Activated CD4-positive, alpha-beta T cell treated with anti-CD3 and anti-CD28 coated beads, Interleukin-2, amount 50 U/mL, for 16 hours (primary cell): Measurements from ENCODE around the gene SALL4.
"Not testable (repeated sequence)": the region's sequence is repeated elsewhere in the genome, so short reads cannot be mapped to it uniquely, and the experiment has no call there.

Source experiments
- DNase-seq: peaks from one replicate; pipeline ENCODE4 v3.0.0-alpha.2; 2020

Gene SALL4

GRCh38 chr20:51763965-51764602, 38.2 kb downstream of the SALL4 start:
- no peak for DNase-seq

- no peak for DNase-seq
These were observed 41.3 kb downstream of the SALL4 start for GRCh38 chr20:51760905-51761546.

DNA sequence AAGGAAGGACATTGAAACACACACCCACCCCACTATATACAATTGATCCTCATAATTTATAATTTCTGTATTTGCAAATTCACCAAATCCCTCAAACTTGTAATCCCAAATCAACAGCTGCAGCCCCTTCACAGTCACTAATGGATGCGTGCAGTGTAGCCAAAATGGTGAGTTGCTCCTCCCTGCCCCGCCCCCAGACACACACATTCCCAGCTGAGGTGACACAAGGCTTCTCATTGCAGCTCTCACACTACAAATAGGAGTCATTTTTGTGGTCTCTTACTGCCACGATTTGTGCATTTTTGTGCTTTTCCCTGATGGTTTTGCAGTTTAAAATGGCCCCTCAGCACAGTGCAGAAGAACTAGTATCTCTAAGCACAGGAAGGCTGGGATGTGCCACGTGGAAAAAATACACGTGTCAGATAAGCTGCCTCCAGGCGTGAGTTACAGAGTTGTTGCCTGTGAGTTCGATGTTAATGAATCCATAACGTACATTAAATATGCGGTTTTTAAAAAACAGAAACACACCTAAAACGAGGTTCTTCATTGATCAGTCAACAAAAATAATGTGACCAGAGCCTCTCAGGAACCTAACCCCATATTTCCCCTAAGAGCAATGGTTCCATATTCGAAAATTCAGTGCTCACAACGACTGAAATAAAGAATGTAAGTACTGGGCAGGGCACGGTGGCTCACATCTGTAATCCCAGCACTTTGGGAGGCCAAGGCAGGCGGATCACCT, 42.4 kb downstream of the SALL4 start:
- no peak for DNase-seq

DNA sequence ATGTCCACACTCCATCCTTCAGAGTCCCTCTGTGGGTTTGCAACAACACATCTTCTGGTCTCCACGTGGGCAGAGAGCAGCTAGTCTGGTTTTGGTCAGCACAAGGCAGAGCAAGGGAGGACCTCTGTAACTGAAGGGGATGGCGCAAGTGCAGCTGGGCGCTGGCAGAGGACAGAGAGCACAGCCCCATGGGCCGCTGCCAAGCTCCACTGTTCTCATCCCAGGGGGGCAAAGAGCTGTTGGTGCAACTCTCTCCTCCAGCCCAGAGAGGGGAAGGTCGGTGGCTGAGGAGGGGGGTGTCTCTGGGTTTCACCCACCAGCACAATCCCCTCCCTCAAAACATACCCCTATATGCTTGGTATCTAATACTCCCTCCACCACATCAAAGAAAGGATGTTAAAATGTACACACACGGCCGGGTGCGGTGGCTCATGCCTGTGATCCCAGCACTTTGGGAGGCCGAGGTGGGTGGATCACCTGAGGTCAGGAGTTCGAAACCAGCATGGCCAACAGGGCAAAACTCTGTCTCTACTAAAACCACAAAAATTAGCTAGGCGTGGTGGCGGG, 43.3 kb downstream of the SALL4 start:
- no peak for DNase-seq

DNA sequence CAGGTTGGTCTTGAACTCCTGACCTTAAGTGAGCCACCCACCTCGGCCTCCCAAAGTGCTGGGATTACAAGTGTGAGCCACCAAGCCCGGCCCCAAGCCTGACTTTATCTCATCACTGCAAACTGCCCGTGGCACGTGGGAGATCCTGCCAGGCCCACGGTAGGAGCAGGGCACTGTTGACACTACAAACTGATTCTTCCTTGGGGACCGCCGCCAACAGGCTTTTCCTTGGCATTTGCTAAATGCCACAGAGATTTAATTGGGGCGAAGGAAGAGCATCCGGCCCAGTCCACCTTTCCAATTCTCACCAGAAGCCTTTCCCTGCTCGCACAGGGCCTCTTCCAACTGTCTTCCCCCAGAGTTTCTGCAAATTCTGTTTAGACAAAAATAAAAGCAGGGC, 45.1 kb downstream of the SALL4 start:
- DNase-seq = no peak

- DNase-seq = no peak
These were observed 45.7 kb downstream of the SALL4 start for GRCh38 chr20:51756653-51757052.

GRCh38 chr20:51753220-51753619, 49.1 kb downstream of the SALL4 start:
- DNase-seq = not testable (repeated sequence)

DNA sequence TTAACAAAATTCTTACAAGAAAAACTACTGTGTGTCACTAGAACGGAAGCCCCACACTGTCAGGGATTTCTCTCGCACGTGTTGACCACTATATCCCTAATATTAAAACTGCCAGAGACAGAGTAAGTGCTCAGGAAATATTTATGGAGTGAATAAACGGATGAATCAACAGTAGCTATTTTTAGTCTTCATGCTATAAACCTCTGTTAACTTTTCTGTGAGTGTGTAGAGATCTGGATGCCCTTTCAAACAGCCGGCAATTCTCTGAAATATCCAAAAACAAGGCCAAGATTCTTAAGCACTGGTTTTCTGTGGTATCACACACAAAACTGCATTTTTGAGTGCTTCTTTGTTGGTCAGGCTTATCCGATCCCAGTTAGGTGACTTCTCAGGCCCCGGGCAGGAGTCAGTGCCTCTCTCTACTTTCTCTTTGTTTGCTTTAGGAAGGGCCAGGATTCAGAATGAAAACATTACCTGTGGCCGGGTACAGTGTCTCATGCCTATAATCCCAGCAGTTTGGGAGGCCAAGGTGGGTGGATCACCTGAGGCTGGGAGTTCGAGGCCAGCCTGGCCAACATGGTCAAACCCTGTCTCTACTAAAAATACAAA, 49.9 kb downstream of the SALL4 start:
- no peak for DNase-seq

DNA sequence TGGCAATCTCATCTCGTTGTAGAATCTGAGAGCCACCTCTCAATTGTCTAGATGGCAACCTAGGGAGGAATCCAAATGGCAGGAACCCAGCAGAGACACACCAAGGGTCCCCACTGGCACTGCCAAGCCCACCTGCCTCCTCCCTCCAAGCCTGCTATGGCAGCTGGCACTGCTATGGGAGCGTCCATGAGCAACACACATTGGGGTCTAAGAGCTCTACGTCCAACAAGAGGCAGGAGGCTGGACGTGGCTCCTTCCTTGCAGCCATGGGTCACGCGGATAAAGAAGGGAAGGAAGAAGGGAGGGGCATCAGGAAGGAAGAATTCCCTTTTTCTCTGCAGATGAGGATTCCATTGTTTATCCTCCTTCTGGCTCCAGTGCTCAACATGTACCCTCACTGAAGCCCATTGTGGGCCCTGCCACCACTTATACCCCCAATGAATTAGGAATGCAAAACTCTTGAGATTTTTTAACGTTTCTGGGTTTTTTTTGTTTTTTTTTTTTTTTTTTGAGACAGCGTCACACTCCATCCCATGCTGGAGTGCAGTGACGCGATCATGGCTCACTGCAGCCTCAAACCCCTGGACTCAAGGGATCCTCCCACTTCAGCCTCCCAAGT, 51.4 kb downstream of the SALL4 start:
- DNase-seq = no peak

- peak; percentile 26 for DNase-seq
These were observed 52.1 kb downstream of the SALL4 start for GRCh38 chr20:51750037-51750769.

DNA sequence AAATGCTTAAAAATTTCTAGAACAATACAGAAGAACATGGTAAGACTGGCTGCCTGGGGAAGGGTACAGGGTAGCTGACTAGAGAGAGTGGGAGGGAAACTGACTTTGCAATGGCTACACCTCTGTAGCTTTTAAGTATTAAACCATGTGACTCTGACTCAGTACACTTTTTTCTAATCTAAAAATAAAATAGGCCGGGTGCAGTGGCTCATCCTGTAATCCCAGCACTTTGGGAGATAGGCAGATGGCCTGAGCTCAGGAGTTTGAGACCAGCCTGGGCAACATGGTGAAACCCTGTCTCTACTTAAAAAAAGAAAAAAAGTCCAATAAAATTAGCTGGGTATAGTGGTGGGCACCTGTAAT, 52.7 kb downstream of the SALL4 start:
- DNase-seq = no peak

GRCh38 chr20:51747182-51747911, 55.0 kb downstream of the SALL4 start:
- DNase-seq = no peak

DNA sequence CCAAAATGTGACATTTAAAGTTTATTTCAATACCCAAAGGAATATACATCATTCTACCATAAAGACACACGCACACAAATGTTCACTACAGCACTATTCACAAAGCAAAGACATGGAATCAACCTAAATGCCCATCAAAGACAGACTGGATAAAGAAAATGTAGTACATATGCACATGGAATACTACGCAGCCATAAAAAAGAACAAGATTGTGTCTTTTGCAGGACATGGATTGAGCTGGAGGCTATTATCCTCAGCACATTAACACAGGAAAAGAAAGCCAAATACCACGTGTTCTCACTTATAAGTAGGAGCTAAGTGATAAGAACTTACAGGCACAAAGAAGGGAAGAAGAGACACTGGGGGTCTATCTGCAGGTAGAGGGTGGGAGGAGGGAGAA, 56.5 kb downstream of the SALL4 start:
- DNase-seq = no peak

- no peak for DNase-seq
These were observed 61.5 kb downstream of the SALL4 start for GRCh38 chr20:51740838-51741237.

DNA sequence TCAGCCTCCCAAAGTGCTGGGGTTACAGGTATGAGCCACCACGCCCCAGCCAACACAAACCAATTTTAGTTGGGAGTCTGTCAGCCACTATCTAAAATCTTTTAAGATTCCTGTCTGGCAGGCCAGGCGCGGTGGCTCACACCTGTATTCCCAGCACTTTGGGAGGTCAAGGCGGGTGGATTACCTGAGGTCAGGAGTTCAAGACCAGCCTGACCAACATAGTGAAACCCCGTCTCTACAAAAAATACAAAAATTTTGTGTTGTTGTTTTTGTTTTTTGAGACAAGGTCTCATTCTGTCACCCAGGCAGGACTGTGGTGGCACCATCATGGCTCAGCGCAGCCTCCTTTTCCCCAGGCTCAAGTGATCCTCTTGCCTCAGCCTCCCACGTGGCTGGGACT, 62.0 kb downstream of the SALL4 start:
- not testable (repeated sequence) for DNase-seq

GRCh38 chr20:51739722-51740249, 62.5 kb downstream of the SALL4 start:
- DNase-seq = no peak

- DNase-seq = no peak
These were observed 63.4 kb downstream of the SALL4 start for GRCh38 chr20:51738877-51739447.

DNA sequence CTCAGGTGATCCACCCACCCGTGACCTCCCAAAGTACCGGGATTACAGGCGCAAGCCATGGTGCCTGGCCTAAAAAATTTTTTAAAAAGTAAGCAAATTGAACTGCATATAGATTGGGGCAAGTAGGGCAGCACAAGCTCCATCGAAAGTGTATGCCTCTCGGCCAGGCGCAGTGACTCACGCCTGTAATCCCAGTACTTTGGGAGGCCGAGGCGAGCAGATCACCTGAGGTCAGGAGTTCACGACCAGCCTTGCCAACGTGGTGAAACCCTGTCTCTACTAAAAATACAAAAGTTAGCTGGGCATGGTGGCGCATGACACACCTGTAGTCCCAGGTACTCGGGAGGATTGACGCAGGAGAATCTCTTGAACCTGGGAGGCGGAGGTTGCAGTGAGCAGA, 64.1 kb downstream of the SALL4 start:
- not testable (repeated sequence) for DNase-seq

DNA sequence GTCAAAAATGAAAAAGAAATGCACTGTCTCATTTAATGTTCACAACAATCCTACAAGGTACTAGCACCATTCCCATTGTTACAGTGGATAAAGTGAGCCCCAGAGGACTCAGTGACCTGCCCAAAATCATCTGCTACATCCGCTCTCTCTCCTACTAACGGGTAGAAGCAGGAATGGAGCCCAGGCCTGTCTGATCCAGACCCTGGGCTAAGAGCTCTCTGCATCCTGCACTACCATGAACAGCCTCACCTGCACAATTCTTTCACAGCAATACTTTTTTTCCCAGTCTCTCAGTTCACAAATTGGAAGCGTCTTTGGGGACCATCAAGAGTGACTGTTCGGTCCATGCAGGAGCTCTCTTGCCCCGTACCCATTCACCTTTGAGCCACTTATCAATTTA, 65.4 kb downstream of the SALL4 start:
- DNase-seq = no peak

GRCh38 chr20:51735728-51736600, 66.4 kb downstream of the SALL4 start:
- no peak for DNase-seq
